RWPE1 (cell line): Measurements from ENCODE around the gene RPL5.
"Not testable (repeated sequence)": the region's sequence is repeated elsewhere in the genome, so short reads cannot be mapped to it uniquely, and the experiment has no call there.

ENCODE experiments used
- CTCF ChIA-PET: fragments of 350-600 bp; sonication (Branson Sonifier 250); formaldehyde crosslinking; extraction: SDS; loops from one replicate; lab custom pipeline; 2021; lab: Yijun Ruan, JAX
- POLR2A ChIA-PET: fragments of 400-600 bp; formaldehyde crosslinking; extraction: SDS; loops from one replicate; lab custom pipeline; 2020; ENCODE audit warnings: antibody characterized with exemption; ENCODE audit not compliant: low non-redundant PET; lab: Yijun Ruan, JAX
- DNase-seq: peaks from one replicate; pipeline ENCODE4 v3.0.0; 2012; ENCODE audit warnings: low spot score
- H3K27ac ChIP-seq: fragments of 450-650 bp; 2 replicates; pipeline ENCODE4 v1.5.1; 2017
- CTCF ChIP-seq: fragments of 450-650 bp; conservative IDR thresholded peaks from 2 replicates; pipeline ENCODE4 v1.5.1; 2017; ENCODE audit warnings: low read depth, mild to moderate bottlenecking

The RPL5 gene

DNA sequence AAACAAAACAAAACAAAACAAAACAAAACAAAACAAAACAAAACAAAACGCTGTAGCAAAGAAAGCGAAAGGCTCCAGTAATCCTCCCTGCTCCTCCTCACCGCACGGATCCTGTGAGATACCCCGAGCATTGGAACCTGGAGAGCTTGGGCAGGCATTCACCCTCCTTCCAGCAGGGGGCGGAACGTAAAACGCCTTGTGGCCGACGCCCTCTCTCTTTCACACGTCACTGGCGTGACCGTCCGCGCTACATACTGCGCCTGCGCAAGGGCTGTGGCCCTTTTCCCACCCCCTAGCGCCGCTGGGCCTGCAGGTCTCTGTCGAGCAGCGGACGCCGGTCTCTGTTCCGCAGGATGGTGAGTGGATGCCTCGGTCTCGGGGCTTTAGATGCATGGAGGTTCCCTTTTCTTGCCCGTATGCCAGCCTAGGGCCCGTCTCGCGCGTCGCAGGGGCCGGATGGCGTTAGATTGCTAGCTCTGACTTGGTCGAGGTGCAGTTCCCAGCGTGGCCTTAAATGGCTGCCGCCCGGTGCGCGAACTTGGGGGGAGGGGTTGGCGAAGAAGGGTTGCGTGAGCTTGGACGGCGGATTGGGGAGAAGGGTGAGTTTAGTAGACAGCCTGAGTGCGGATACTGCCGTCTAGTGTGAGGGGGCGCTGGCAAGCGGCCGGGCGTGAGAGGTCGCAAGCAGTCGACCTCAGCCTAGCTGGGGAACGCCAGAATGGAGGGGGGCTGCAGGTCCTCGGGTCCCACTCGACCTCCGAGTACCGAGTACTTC is at the start of gene RPL5:
RPL5 (plus strand) TSS at position 279 of the 775 bp plus-strand sequence; CDS start at position 354, 75 bp downstream.
- POLR2A ChIA-PET: interaction anchor here (0.6 to 1.0 kb wide), 8 partner anchors 16 to 130 kb away, joined by 3 to 5 read pairs (median 4); partner anchors contain the start of gene EVI5
- CTCF ChIA-PET: interaction anchor here (0.5 to 1.0 kb wide), 6 partner anchors 13 to 350 kb away, joined by 3 to 4 read pairs (median 3); no protein-coding TSS in a partner anchor
- peak; percentile 97 for DNase-seq
- peak within 1 kb of the TSS; percentile 82 for H3K27ac ChIP-seq
- TF ChIP-seq CTCF: peak; percentile 93

GRCh38 chr1:92783550-92783949 is 48.3 kb upstream of the RPL5 start:
- ChIA-PET POLR2A (interaction anchor here (0.6 kb wide), 1 partner anchor 48 kb away, joined by 3 read pairs; the partner anchor contains the start of gene RPL5), CTCF (interaction anchor here (1.2 kb wide), 1 partner anchor 35 kb away, joined by 4 read pairs; no protein-coding TSS in a partner anchor)
- TF ChIP-seq CTCF: peak; percentile 33; the same call in 1 of the 2 replicates
- peak overlapping the region; percentile 97 for H3K27ac ChIP-seq
- DNase-seq: not testable (repeated sequence)

DNA sequence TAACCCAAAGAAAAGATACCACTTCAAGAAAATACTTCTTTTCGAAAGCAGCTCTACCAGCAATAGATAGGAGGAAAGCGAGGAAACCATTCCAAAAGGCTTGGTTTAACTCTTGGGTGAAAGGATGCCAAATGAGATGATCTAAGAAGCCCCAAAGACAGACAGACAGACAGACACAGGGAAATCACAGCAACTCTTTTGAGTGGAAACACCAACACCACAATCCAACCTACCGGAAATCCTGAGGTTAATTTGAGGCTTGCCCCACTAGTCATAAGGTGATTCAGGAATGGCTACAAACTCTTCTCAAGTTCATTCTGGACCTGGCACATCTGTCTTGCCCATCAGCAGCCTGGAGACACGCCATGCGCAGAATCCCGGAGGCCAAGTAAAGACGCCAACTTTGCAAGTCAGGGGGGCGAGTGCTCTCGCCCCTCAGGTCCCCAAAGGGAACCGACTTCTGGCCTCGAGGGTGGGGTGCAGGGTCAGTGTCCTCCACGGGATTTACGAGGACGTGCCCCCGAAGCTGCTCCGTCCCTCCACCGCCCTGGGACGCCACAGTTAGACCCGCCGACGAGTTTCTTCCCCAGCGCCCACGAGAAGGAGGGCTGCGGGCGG is 47.7 kb upstream of the RPL5 start:
- H3K27ac ChIP-seq: peak overlapping the region; percentile 97
- CTCF ChIA-PET: interaction anchor here (0.6 to 1.2 kb wide), 2 partner anchors 25 to 35 kb away, joined by 4 read pairs; no protein-coding TSS in a partner anchor
- peak; percentile 68 for DNase-seq
- POLR2A ChIA-PET: interaction anchor here (0.6 to 1.1 kb wide), 2 partner anchors 47 to 48 kb away, joined by 3 to 4 read pairs; partner anchors contain the start of gene RPL5
- no peak for TF ChIP-seq CTCF

DNA sequence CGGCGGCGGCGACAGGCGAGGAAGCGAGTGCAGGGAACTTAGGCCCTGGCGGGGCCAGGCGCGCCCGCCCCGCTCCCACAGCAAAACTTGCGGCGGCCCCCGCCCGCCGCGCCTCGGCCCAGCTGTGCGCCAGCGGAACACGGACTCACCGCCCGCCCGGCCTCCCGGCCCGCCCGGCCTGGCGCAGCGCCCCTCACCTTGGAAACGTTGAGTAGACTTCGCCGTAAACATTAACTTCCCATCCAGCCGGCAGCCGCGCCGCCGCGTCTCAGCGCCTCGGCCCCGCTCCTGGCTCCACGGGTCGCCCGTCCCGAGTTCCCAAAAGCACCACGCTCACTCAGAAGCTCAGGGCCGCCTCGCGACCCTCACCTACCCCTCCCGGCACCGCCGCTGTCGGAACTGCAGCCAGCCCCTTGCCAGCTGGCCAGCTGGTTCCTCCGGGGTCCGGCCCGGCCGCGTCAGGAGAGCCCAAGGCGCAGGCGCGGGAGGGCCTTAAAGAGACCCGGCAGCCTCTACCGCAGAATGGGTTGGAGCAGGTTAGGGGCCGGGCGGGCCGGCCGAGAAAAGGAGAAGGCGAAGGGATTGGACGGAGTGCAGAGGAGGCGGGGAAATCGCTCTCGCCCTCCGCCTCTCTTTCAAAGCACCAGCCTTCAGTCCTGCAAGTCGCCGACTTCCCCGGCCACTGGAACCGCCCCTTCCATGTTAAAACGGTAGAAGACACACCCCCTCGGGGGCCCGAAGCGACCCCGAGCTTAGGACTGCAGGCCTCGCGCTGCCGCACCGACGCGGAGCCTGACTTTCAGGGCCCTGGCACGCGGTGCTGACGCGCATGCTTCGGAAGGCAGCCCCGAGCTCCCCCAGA is 47.0 kb upstream of the RPL5 start, which contains the start of gene EVI5:
EVI5 (minus strand) TSS at position 470 of the 862 bp plus-strand sequence. CDS start 48,562 bp downstream, outside the sequence.
- H3K27ac ChIP-seq: peak within 1 kb of the TSS; percentile 97
- ChIA-PET CTCF (interaction anchor here (0.6 kb wide), 1 partner anchor 26 kb away, joined by 4 read pairs; no protein-coding TSS in a partner anchor), POLR2A (interaction anchor here (1.1 kb wide), 1 partner anchor 47 kb away, joined by 4 read pairs; the partner anchor contains the start of gene RPL5)
- peak; percentile 91 for DNase-seq
- no peak for TF ChIP-seq CTCF

- no peak for TF ChIP-seq CTCF
- DNase-seq: no peak
- no peak overlapping the region for H3K27ac ChIP-seq
- CTCF ChIA-PET: no interaction called here
- POLR2A ChIA-PET: interaction anchor here (0.6 kb wide), 1 partner anchor 478 kb away, joined by 4 read pairs; no protein-coding TSS in a partner anchor
Observed at GRCh38 chr1:92786111-92786901, 45.5 kb upstream of the RPL5 start.
